HCT116 (cell line): Measurements from ENCODE around the gene TAL1. TPM values are rescaled to one million over a fixed set of nuclear protein-coding genes. Genes with fewer than 3 reads are reported as not detected.

Experiments used
- ATAC-seq: fragments of 200-7000 bp; cut with Tn5 transposase; 2 replicates; pipeline ENCODE4 v1.9.1; 2020; ENCODE audit warnings: mild to moderate bottlenecking, moderate library complexity
- BruUV-seq: library from RNA; stranded (reverse); fragments of 400-500 nt; replicated peaks from 2 replicates; lab custom pipeline; 2021; lab: Mats Ljungman, UMichigan
- CTCF ChIA-PET: fragments of 300-600 bp; sonication (Branson Sonifier 250); formaldehyde crosslinking; loops from one replicate; lab custom pipeline; 2021; ENCODE audit warnings: antibody characterized with exemption; lab: Charles Lee
- POLR2A ChIA-PET: fragments of 300-600, 350-600 bp; sonication (Branson Sonifier 250); formaldehyde crosslinking; loops from one replicate; lab custom pipeline; 2021; ENCODE audit warnings: antibody characterized with exemption; lab: Charles Lee
- RAD21 ChIA-PET, 2 experiments: fragments of 300-600 bp; sonication (Branson Sonifier 250); formaldehyde crosslinking; loops; one replicate each; lab custom pipeline; 2023; ENCODE audit warnings: low total read pairs in 2 of 2; ENCODE audit not compliant: uncharacterized antibody in 2 of 2, unreplicated experiment in 2 of 2, low non-redundant PET in 1 of 2; lab: Charles Lee
- DNase-seq: peaks from one replicate; pipeline ENCODE4 v3.0.0-alpha.2; 2010; ENCODE audit warnings: low read depth, low spot score
- H2AFZ ChIP-seq: fragments of 200-600 bp; shearing (Covaris generic), sonication (generic); 2 replicates; pipeline ENCODE4 v1.6.1; 2017; ENCODE audit warnings: low read depth, mixed run types, mixed read lengths, antibody characterized with exemption, low read length; ENCODE audit not compliant: poor library complexity, severe bottlenecking
- H3K27ac ChIP-seq: 2 replicates; pipeline ENCODE4 v1.5.1; 2012; ENCODE audit warnings: low read depth, low read length
- H3K27me3 ChIP-seq: fragments of 200-600 bp; sonication (generic); 2 replicates; pipeline ENCODE4 v1.6.1; 2016; ENCODE audit warnings: mixed run types, low read length, mixed read lengths; ENCODE audit not compliant: insufficient read depth
- H3K36me3 ChIP-seq, 2 experiments: fragments of 200-500 bp in 1 of 2; fragments of 200-600 bp in 1 of 2; sonication (Bioruptor generic) in 1 of 2; sonication (generic) in 1 of 2; 2 replicates each; pipeline versions ENCODE4 v1.5.1 to v1.6.1; 2014 to 2016; ENCODE audit warnings: low read length in 2 of 2, inconsistent platforms in 1 of 2, mixed read lengths in 1 of 2, mixed run types in 1 of 2; ENCODE audit not compliant: insufficient read depth in 2 of 2, control insufficient read depth in 1 of 2
- H3K4me1 ChIP-seq, 2 experiments: fragments of 200-600 bp in 1 of 2; sonication (generic) in 1 of 2; 2 replicates each; pipeline versions ENCODE4 v1.5.1 to v1.6.1; 2012 to 2017; ENCODE audit warnings: low read length in 2 of 2, inconsistent platforms in 1 of 2, mild to moderate bottlenecking in 1 of 2, mixed read lengths in 1 of 2, mixed run types in 1 of 2, moderate library complexity in 1 of 2; ENCODE audit not compliant: insufficient read depth in 2 of 2, control insufficient read depth in 1 of 2
- H3K4me2 ChIP-seq: fragments of 200-600 bp; sonication (generic); 2 replicates; pipeline ENCODE4 v1.6.1; 2017; ENCODE audit warnings: mixed run types, low read length, mixed read lengths
- H3K4me3 ChIP-seq, 2 experiments: fragments of 200-600 bp in 1 of 2; sonication (generic) in 1 of 2; replicated peaks in 1 of 2; 2 replicates each; pipeline ENCODE4 v1.5.1; 2011 to 2016; ENCODE audit warnings: low read length in 2 of 2, control low read depth in 1 of 2, low read depth in 1 of 2, mild to moderate bottlenecking in 1 of 2, mixed read lengths in 1 of 2, mixed run types in 1 of 2
- H3K79me2 ChIP-seq: fragments of 200-600 bp; sonication (generic); 2 replicates; pipeline ENCODE4 v1.6.1; 2017; ENCODE audit warnings: mild to moderate bottlenecking, mixed run types, low read length, moderate library complexity, mixed read lengths; ENCODE audit not compliant: insufficient read depth
- H3K9ac ChIP-seq: fragments of 200-600 bp; sonication (generic); 2 replicates; pipeline ENCODE4 v1.6.1; 2016; ENCODE audit warnings: low read length, mixed read lengths
- H3K9me2 ChIP-seq: fragments of 200-600 bp; sonication (generic), shearing (Covaris generic); 2 replicates; pipeline ENCODE4 v1.6.1; 2017; ENCODE audit warnings: mixed run types, mild to moderate bottlenecking, moderate library complexity; ENCODE audit not compliant: insufficient read depth
- H3K9me3 ChIP-seq, 2 experiments: fragments of 200-500 bp in 1 of 2; fragments of 200-600 bp in 1 of 2; sonication (Bioruptor generic) in 1 of 2; sonication (generic) in 1 of 2; 2 replicates each; pipeline ENCODE4 v1.6.1; 2014 to 2017; ENCODE audit warnings: low read length in 2 of 2, mixed read lengths in 2 of 2, inconsistent platforms in 1 of 2, low read depth in 1 of 2, mild to moderate bottlenecking in 1 of 2, mixed run types in 1 of 2, moderate library complexity in 1 of 2; ENCODE audit not compliant: control insufficient read depth in 1 of 2, insufficient read depth in 1 of 2
- H4K20me1 ChIP-seq: fragments of 200-600 bp; sonication (generic), shearing (Covaris generic); 2 replicates; pipeline ENCODE4 v1.6.1; 2017; ENCODE audit warnings: mixed run types, mild to moderate bottlenecking, moderate library complexity; ENCODE audit not compliant: insufficient read depth
- ATF3 ChIP-seq: IDR thresholded peaks from 2 replicates; pipeline ENCODE4 v1.6.1; 2012
- CEBPB ChIP-seq: IDR thresholded peaks from 2 replicates; pipeline ENCODE4 v1.6.1; 2012; ENCODE audit warnings: low read depth
- ELF1 ChIP-seq: IDR thresholded peaks from 2 replicates; pipeline ENCODE4 v1.6.1; 2012; ENCODE audit warnings: low read depth, borderline replicate concordance
- EZH2 ChIP-seq: fragments of 200-600 bp; sonication (generic); IDR thresholded peaks from 2 replicates; pipeline ENCODE4 v1.6.1; 2017; ENCODE audit warnings: antibody characterized with exemption, mixed run types
- EZH2phosphoT487 ChIP-seq: fragments of 200-600 bp; IDR thresholded peaks from 2 replicates; pipeline ENCODE4 v1.6.1; 2018; ENCODE audit warnings: antibody characterized with exemption, borderline replicate concordance
- FOSL1 ChIP-seq: IDR thresholded peaks from 2 replicates; pipeline ENCODE4 v1.6.1; 2012; ENCODE audit warnings: low read depth
- POLR2A ChIP-seq: IDR thresholded peaks from 2 replicates; pipeline ENCODE4 v1.7.0; 2011; ENCODE audit warnings: borderline replicate concordance; ENCODE audit not compliant: insufficient read depth, insufficient read length; ENCODE audit errors: extremely low read depth
- POLR2AphosphoS5 ChIP-seq: IDR thresholded peaks from 2 replicates; pipeline ENCODE4 v1.6.1; 2011; ENCODE audit warnings: mild to moderate bottlenecking, low read depth, low read length, moderate library complexity
- RAD21 ChIP-seq: IDR thresholded peaks from 2 replicates; pipeline ENCODE4 v1.6.1; 2012; ENCODE audit warnings: low read depth, mild to moderate bottlenecking
- REST ChIP-seq: IDR thresholded peaks from 2 replicates; pipeline ENCODE4 v1.6.1; 2012; ENCODE audit warnings: low read depth
- SP1 ChIP-seq: IDR thresholded peaks from 2 replicates; pipeline ENCODE4 v1.6.1; 2012; ENCODE audit warnings: low read depth
- YY1 ChIP-seq: IDR thresholded peaks from 2 replicates; pipeline ENCODE4 v1.6.1; 2011; ENCODE audit warnings: low read length, low read depth, moderate library complexity, mild to moderate bottlenecking; ENCODE audit not compliant: insufficient replicate concordance; ENCODE audit errors: extremely low read depth
- ZBTB33 ChIP-seq: IDR thresholded peaks from 2 replicates; pipeline ENCODE4 v1.6.1; 2011; ENCODE audit warnings: mild to moderate bottlenecking, low read length, moderate library complexity; ENCODE audit not compliant: insufficient replicate concordance; ENCODE audit errors: extremely low read depth
- ZFX ChIP-seq: fragments of 450-650 bp; IDR thresholded peaks from 2 replicates; pipeline ENCODE4 v1.6.1; 2017
- ZNF274 ChIP-seq: fragments of 200-500 bp; sonication (Bioruptor generic); IDR thresholded peaks from 2 replicates; pipeline ENCODE4 v1.6.1; 2014; ENCODE audit warnings: mild to moderate bottlenecking, low read depth, low read length, inconsistent platforms
- intact Hi-C: fragments of 100-400 bp; cut with micrococcal nuclease; formaldehyde crosslinking; loops from 2 replicates; pipeline ENCODE4 v1.10.0; 2022
- total RNA-seq: library from RNA; stranded (reverse); gene quantifications from one replicate; pipeline ENCODE4 v1.2.1, GENCODE V29; 2021; ENCODE audit not compliant: unreplicated experiment

Gene TAL1
- total RNA-seq, 1 experiment from 2014 or later, result 0.05 TPM

- H3K36me3 ChIP-seq, result no peaks in the 10 kb centered on the region
- H3K4me2 ChIP-seq, result peak overlapping the region; percentile 98
- no peaks in the 10 kb centered on the region for H3K9me2 ChIP-seq
- intact Hi-C loops, result loop anchor here (1.0 to 10.0 kb wide), 5 partner anchors 83 to 547 kb away; no protein-coding TSS in a partner anchor
- no peaks in the 10 kb centered on the region for H3K9me3 ChIP-seq
- DNase-seq (no peak), ATAC-seq (no peak)
- H3K4me1 ChIP-seq, result peaks cover 4 to 26% of the 10 kb centered on the region in 2 experiments
- RAD21 ChIA-PET, result interaction anchor here in 1 of 2 experiments (0.6 to 1.3 kb wide), 2 partner anchors 58 to 83 kb away, joined by 3 to 5 read pairs; no protein-coding TSS in a partner anchor
- no peak overlapping the region for H3K27ac ChIP-seq
- no peaks in the 10 kb centered on the region for H4K20me1 ChIP-seq
- no TSS peak for BruUV-seq
- peak overlapping the region in 1 of 2 experiments; percentile 65; a peak in 1 of 4 replicates for H3K4me3 ChIP-seq
- POLR2A ChIA-PET, result interaction anchor here (1.7 kb wide), 1 partner anchor 134 kb away, joined by 4 read pairs; the partner anchor contains the start of gene STIL
- CTCF ChIA-PET, result interaction anchor here (1.3 to 2.6 kb wide), 11 partner anchors 8 to 546 kb away, joined by 3 to 31 read pairs (median 7); partner anchors contain the start of genes FOXD2 and PDZK1IP1
- no peaks in the 10 kb centered on the region for H3K79me2 ChIP-seq
- no peaks in the 10 kb centered on the region for H3K27me3 ChIP-seq
- no peak overlapping the region for H2AFZ ChIP-seq
- TF ChIP-seq CEBPB, result no peak
- TF ChIP-seq YY1, result no peak
- TF ChIP-seq ELF1, result no peak
- no peak for TF ChIP-seq ZNF274
- no peak for TF ChIP-seq ZBTB33
- no peak for TF ChIP-seq ZFX
- no peak for TF ChIP-seq RAD21
- no peak for TF ChIP-seq POLR2A
- no peak for TF ChIP-seq POLR2AphosphoS5
- no peak for TF ChIP-seq EZH2
- no peak for TF ChIP-seq FOSL1
- TF ChIP-seq REST, result no peak
- TF ChIP-seq EZH2phosphoT487, result no peak
- TF ChIP-seq ATF3, result no peak
- TF ChIP-seq SP1, result no peak
- no peak overlapping the region; the same call in 1 of the 2 replicates for H3K9ac ChIP-seq
These were observed 51.9 kb downstream of the TAL1 start for GRCh38 chr1:47179988-47180563.
